GM12874 (cell line): ENCODE data around the gene KDM4C.

Source experiments
- CTCF ChIP-seq: IDR thresholded peaks from 2 replicates; pipeline ENCODE4 v1.5.1; 2011; ENCODE audit warnings: low read depth, mild to moderate bottlenecking, control low read depth, low read length, moderate library complexity; ENCODE audit not compliant: insufficient read depth

KDM4C gene

GRCh38 chr9:7137040-7137439 lies 379.3 kb downstream of the KDM4C start:
- no peak for TF ChIP-seq CTCF

GRCh38 chr9:7137571-7137970 lies 379.8 kb downstream of the KDM4C start:
- TF ChIP-seq CTCF, result no peak

- TF ChIP-seq CTCF, result no peak
Observed at GRCh38 chr9:7139886-7140285, 382.1 kb downstream of the KDM4C start.

- no peak for TF ChIP-seq CTCF
Observed at GRCh38 chr9:7140401-7140800, 382.6 kb downstream of the KDM4C start.

- TF ChIP-seq CTCF, result no peak
Observed at GRCh38 chr9:7143645-7144200, 385.9 kb downstream of the KDM4C start.

- no peak for TF ChIP-seq CTCF
Observed at GRCh38 chr9:7144265-7145046, 386.7 kb downstream of the KDM4C start.

- no peak for TF ChIP-seq CTCF
Observed at GRCh38 chr9:7145361-7146069, 387.7 kb downstream of the KDM4C start.
